HepG2 (cell line): Measurements from ENCODE around the gene PLXNA4. TPM values are rescaled to one million over a fixed set of nuclear protein-coding genes. Genes with fewer than 3 reads are reported as not detected.

Source experiments
- ATAC-seq: fragments of 200-7000 bp; cut with Tn5 transposase; 3 replicates; pipeline ENCODE4 v1.9.1; 2020; ENCODE audit warnings: mild to moderate bottlenecking, moderate library complexity
- BruUV-seq: library from RNA; stranded (reverse); fragments of 400-500 nt; replicated peaks from 2 replicates; lab custom pipeline; 2021; lab: Mats Ljungman, UMichigan
- CTCF ChIA-PET: fragments of 300-600 bp; formaldehyde crosslinking; extraction: SDS; loops from one replicate; lab custom pipeline; 2021; ENCODE audit warnings: low total read pairs, inconsistent platforms, low intra/inter-chr PET ratio; lab: Yijun Ruan, JAX
- POLR2A ChIA-PET: fragments of 350-600 bp; sonication (Branson Sonifier 250); formaldehyde crosslinking; loops from one replicate; lab custom pipeline; 2020; ENCODE audit warnings: antibody characterized with exemption, inconsistent platforms; lab: Yijun Ruan, JAX
- DNase-seq: peaks from one replicate; pipeline ENCODE4 v3.0.0-alpha.2; 2015; ENCODE audit warnings: low spot score
- FAIRE-seq: peaks from 3 replicates; lab custom pipeline; 2011; peaks lifted over from hg19 to GRCh38; lab: Jason Lieb, UNC
- H2AFZ ChIP-seq: one replicate; pipeline ENCODE4 v1.6.1; 2011; ENCODE audit warnings: low read length, inconsistent platforms
- H3K27ac ChIP-seq: fragments of 300-600 bp; 3 replicates; pipeline ENCODE4 v1.8.0; 2011; ENCODE audit warnings: mixed run types, mild to moderate bottlenecking, mixed read lengths, low read length, inconsistent platforms; ENCODE audit not compliant: insufficient read depth; ENCODE audit errors: extremely low read length
- H3K27me3 ChIP-seq, 2 experiments: fragments of 200-600 bp in 1 of 2; 2 replicates in 1 of 2; 3 replicates in 1 of 2; pipeline versions ENCODE4 v1.6.0 to v1.8.0; 2011; ENCODE audit warnings: low read length in 2 of 2, mild to moderate bottlenecking in 2 of 2, moderate library complexity in 2 of 2, inconsistent platforms in 1 of 2; ENCODE audit not compliant: insufficient read depth in 2 of 2, control insufficient read depth in 1 of 2
- H3K36me3 ChIP-seq, 2 experiments: fragments of 200-600 bp in 1 of 2; replicated peaks in 1 of 2; 2 replicates in 1 of 2; 3 replicates in 1 of 2; pipeline versions ENCODE4 v1.5.1 to v1.8.0; 2011; ENCODE audit warnings: low read length in 2 of 2, inconsistent platforms in 1 of 2; ENCODE audit not compliant: insufficient read depth in 2 of 2, control insufficient read depth in 1 of 2
- H3K4me1 ChIP-seq: 2 replicates; pipeline ENCODE4 v1.5.1; 2012; ENCODE audit warnings: low read length, inconsistent platforms; ENCODE audit not compliant: insufficient read depth
- H3K4me2 ChIP-seq: 2 replicates; pipeline ENCODE4 v1.6.0; 2011; ENCODE audit warnings: low read depth, low read length, inconsistent platforms
- H3K4me3 ChIP-seq, 3 experiments: fragments of 200-600 bp in 1 of 3; sonication (generic), shearing (Covaris generic) in 1 of 3; replicated peaks in 1 of 3; 2 replicates each; pipeline ENCODE4 v1.5.1; 2011 to 2016; ENCODE audit warnings: low read length in 3 of 3, inconsistent platforms in 2 of 3, low read depth in 2 of 3, mild to moderate bottlenecking in 2 of 3, control low read depth in 1 of 3, mixed read lengths in 1 of 3; ENCODE audit not compliant: insufficient read depth in 1 of 3
- H3K79me2 ChIP-seq: one replicate; pipeline ENCODE4 v1.6.1; 2011; ENCODE audit warnings: low read length, inconsistent platforms; ENCODE audit not compliant: insufficient read depth
- H3K9ac ChIP-seq: 2 replicates; pipeline ENCODE4 v1.6.0; 2011; ENCODE audit warnings: mild to moderate bottlenecking, low read depth, low read length, inconsistent platforms; ENCODE audit not compliant: insufficient read depth
- H3K9me3 ChIP-seq: 2 replicates; pipeline ENCODE4 v1.5.1; 2012; ENCODE audit warnings: mild to moderate bottlenecking, low read length
- H4K20me1 ChIP-seq: 2 replicates; pipeline ENCODE4 v1.6.0; 2011; ENCODE audit warnings: inconsistent platforms, mild to moderate bottlenecking, low read length, moderate library complexity; ENCODE audit not compliant: insufficient read depth
- ARNTL ChIP-seq: sonication (generic); formaldehyde crosslinking; IDR thresholded peaks from 2 replicates; pipeline ENCODE4 v1.4.0; 2020; ENCODE audit warnings: mild to moderate bottlenecking, missing genetic modification reagents
- HMGA1 ChIP-seq: sonication (generic); formaldehyde crosslinking; conservative IDR thresholded peaks from 2 replicates; pipeline ENCODE4 v1.4.0; 2020; ENCODE audit warnings: missing genetic modification reagents
- MIER2 ChIP-seq: IDR thresholded peaks from 2 replicates; pipeline ENCODE4 v1.6.1; 2016; ENCODE audit warnings: missing biosample characterization, missing genetic modification reagents
- MTF1 ChIP-seq: sonication (generic); formaldehyde crosslinking; IDR thresholded peaks from 2 replicates; pipeline ENCODE4 v1.5.0; 2020; ENCODE audit warnings: missing genetic modification reagents
- MYNN ChIP-seq: sonication (generic); formaldehyde crosslinking; IDR thresholded peaks from 2 replicates; pipeline ENCODE4 v1.4.0; 2020; ENCODE audit warnings: mild to moderate bottlenecking, low read depth, missing genetic modification reagents
- PHB2 ChIP-seq: fragments of 450-650 bp; IDR thresholded peaks from 2 replicates; pipeline ENCODE4 v1.6.1; 2018; ENCODE audit not compliant: partially characterized antibody
- PRDM10 ChIP-seq: sonication (generic); formaldehyde crosslinking; IDR thresholded peaks from 2 replicates; pipeline ENCODE4 v1.4.0; 2020; ENCODE audit warnings: low read depth, missing genetic modification reagents
- PREB ChIP-seq: sonication (generic); formaldehyde crosslinking; IDR thresholded peaks from 2 replicates; pipeline ENCODE4 v1.4.0; 2020; ENCODE audit warnings: missing genetic modification reagents
- THAP11 ChIP-seq: IDR thresholded peaks from 2 replicates; pipeline ENCODE4 v1.6.1; 2016; ENCODE audit warnings: missing biosample characterization, missing genetic modification reagents
- ZNF143 ChIP-seq: sonication (generic); formaldehyde crosslinking; IDR thresholded peaks from 2 replicates; pipeline ENCODE4 v1.4.0; 2020; ENCODE audit warnings: missing genetic modification reagents
- ZNF652 ChIP-seq: IDR thresholded peaks from 2 replicates; pipeline ENCODE4 v1.6.1; 2016; ENCODE audit warnings: low read depth, borderline replicate concordance
- WGBS: methylation state at CpG from one replicate; pipeline ENCODE4 v1.1.6; 2017; ENCODE audit warnings: low lambda C conversion rate; 5-methylcytosine and 5-hydroxymethylcytosine counted together
- in situ Hi-C: cut with HindIII; loops from 2 replicates; pipeline ENCODE4 v1.10.0; 2017; ENCODE audit warnings: low pct_unique_long_range_greater_than_20kb; ENCODE audit not compliant: extremely low pct_ligation_motif_present
- intact Hi-C: fragments of 100-400 bp; cut with micrococcal nuclease; formaldehyde crosslinking; loops from one replicate; pipeline ENCODE4 v1.10.0; 2022; ENCODE audit not compliant: unreplicated experiment
- polyA plus RNA-seq, 8 experiments: library from polyadenylated mRNA; depleted of rRNA in 3 of 8; stranded (reverse) in 7 of 8; unstranded in 1 of 8; fragments of >200 nt; fragmentation: Illumina TruSeq in 4 of 8; extraction: Trizol in 4 of 8; gene quantifications; 2 replicates each; pipeline versions ENCODE4 v1.2.1 to v1.2.3, GENCODE V29; 2011 to 2016; ENCODE audit warnings: low read depth in 4 of 8, missing spikeins in 1 of 8, mixed read lengths in 1 of 8; ENCODE audit not compliant: insufficient read depth in 1 of 8
- total RNA-seq, 5 experiments: library from RNA; depleted of rRNA; stranded (reverse); fragments of >200 nt; fragmentation: Illumina TruSeq; extraction: Trizol; gene quantifications; 2 replicates each; pipeline ENCODE4 v1.2.3, GENCODE V29; 2016; ENCODE audit warnings: low read depth in 1 of 5
- TF ChIP-seq, protein P1 (sequence below): sonication (generic); formaldehyde crosslinking; IDR thresholded peaks from 2 replicates; pipeline ENCODE4 v1.8.0; 2022; ENCODE audit warnings: missing genetic modification reagents, mild to moderate bottlenecking, moderate library complexity, borderline replicate concordance
- TF ChIP-seq, protein P2 (sequence below): sonication (generic); formaldehyde crosslinking; IDR thresholded peaks from 2 replicates; pipeline ENCODE4 v1.8.1; 2023; ENCODE audit warnings: missing genetic modification reagents, inconsistent platforms, borderline replicate concordance

The PLXNA4 gene
- total and polyA plus RNA-seq, 2 of the 13 experiments (the other 11 are each of a cell fraction or from before 2014, with no cell fraction given), result 0.01 to 0.04 TPM

DNA sequence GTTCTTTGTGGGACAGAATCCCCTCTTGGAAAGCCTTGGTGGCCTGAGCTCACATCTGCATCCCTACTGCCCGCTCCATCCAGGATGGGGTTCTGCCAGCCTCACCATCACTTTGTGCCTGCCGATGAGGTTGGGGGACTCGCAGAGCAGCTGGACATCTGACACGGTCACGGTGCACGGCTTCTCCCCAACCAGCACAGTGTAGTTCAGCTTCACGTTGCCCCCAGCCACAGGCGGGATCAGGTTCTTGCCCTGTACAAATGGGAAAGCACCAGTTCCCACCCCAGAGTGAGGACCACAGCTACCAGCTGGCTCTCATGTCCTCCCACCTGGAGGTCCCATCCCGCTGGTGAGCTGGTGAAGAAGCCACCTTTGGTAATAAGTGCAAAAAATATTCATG lies 395.8 kb downstream of the PLXNA4 start:
- H3K9ac ChIP-seq, result no peak overlapping the region
- 14% methylated on average over 1 of the region's 9 CpGs for WGBS
- POLR2A ChIA-PET, result no interaction called here
- no peak for TF ChIP-seq PRDM10 (CRISPR knock-in tag)
- no peak for TF ChIP-seq MYNN
- no peak for TF ChIP-seq PREB (CRISPR knock-in tag)
- TF ChIP-seq, protein P1, sequence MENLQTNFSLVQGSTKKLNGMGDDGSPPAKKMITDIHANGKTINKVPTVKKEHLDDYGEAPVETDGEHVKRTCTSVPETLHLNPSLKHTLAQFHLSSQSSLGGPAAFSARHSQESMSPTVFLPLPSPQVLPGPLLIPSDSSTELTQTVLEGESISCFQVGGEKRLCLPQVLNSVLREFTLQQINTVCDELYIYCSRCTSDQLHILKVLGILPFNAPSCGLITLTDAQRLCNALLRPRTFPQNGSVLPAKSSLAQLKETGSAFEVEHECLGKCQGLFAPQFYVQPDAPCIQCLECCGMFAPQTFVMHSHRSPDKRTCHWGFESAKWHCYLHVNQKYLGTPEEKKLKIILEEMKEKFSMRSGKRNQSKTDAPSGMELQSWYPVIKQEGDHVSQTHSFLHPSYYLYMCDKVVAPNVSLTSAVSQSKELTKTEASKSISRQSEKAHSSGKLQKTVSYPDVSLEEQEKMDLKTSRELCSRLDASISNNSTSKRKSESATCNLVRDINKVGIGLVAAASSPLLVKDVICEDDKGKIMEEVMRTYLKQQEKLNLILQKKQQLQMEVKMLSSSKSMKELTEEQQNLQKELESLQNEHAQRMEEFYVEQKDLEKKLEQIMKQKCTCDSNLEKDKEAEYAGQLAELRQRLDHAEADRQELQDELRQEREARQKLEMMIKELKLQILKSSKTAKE (CRISPR knock-in tag), result no peak
- no peak for TF ChIP-seq MTF1 (CRISPR knock-in tag)
- TF ChIP-seq ARNTL (CRISPR knock-in tag), result no peak
- no peak for TF ChIP-seq MIER2
- no peak for TF ChIP-seq PHB2
- no peak for TF ChIP-seq THAP11 (CRISPR knock-in tag)
- TF ChIP-seq, protein P2, sequence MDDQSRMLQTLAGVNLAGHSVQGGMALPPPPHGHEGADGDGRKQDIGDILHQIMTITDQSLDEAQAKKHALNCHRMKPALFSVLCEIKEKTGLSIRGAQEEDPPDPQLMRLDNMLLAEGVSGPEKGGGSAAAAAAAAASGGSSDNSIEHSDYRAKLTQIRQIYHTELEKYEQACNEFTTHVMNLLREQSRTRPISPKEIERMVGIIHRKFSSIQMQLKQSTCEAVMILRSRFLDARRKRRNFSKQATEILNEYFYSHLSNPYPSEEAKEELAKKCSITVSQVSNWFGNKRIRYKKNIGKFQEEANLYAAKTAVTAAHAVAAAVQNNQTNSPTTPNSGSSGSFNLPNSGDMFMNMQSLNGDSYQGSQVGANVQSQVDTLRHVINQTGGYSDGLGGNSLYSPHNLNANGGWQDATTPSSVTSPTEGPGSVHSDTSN (CRISPR knock-in tag), result no peak
- TF ChIP-seq HMGA1, result no peak
- no peak for TF ChIP-seq ZNF143 (CRISPR knock-in tag)
- TF ChIP-seq ZNF652 (CRISPR knock-in tag), result no peak
- TF ChIP-seq, all 625 proteins: peak for 0
- in situ Hi-C loops, result no loop called here
- H2AFZ ChIP-seq, result no peak overlapping the region
- H3K4me2 ChIP-seq, result no peak overlapping the region
- FAIRE-seq (no peak), DNase-seq (no peak), ATAC-seq (no peak)
- no peaks in the 10 kb centered on the region for H3K4me1 ChIP-seq
- no peak overlapping the region for H3K27ac ChIP-seq
- no peak overlapping the region for H3K4me3 ChIP-seq
- no peaks in the 10 kb centered on the region for H3K79me2 ChIP-seq
- peaks cover 0 to 21% of the 10 kb centered on the region in 2 experiments; a peak in 2 of 5 replicates for H3K27me3 ChIP-seq
- no peaks in the 10 kb centered on the region for H3K36me3 ChIP-seq
- no peaks in the 10 kb centered on the region for H4K20me1 ChIP-seq
- H3K9me3 ChIP-seq, result no peaks in the 10 kb centered on the region
- no TSS peak for BruUV-seq
- intact Hi-C loops, result no loop called here
- CTCF ChIA-PET, result no interaction called here
